GM18858 (cell line): Measurements from ENCODE around the gene WWP2.
"Not testable (repeated sequence)": the region's sequence is repeated elsewhere in the genome, so short reads cannot be mapped to it uniquely, and the experiment has no call there.

ENCODE experiments used
- ATAC-seq: cut with Tn5 transposase; IDR thresholded peaks from one replicate; pipeline ENCODE4 v1.9.1; 2021; ENCODE audit not compliant: unreplicated experiment

WWP2 gene

DNA sequence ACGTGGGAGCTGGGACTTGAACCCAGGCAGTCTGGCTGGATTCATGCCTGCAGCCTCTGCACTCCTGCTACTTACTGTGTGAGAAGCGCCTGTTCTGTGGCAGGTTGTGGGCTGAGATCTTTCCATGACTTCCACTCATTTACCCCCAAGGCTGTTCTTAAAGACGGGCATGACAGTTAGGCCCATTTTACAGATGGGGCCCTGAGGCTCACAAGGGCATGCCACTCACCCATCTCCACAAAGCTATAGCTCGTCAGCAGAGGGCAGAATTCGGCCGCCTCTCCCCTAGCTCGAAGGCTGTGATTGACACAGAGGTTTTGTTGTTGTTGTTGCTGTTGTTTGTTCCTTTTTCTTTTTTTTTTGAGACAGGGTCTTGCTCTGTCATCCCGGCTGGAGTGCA is 210.8 kb downstream of the WWP2 start:
- not testable (repeated sequence) for ATAC-seq

DNA sequence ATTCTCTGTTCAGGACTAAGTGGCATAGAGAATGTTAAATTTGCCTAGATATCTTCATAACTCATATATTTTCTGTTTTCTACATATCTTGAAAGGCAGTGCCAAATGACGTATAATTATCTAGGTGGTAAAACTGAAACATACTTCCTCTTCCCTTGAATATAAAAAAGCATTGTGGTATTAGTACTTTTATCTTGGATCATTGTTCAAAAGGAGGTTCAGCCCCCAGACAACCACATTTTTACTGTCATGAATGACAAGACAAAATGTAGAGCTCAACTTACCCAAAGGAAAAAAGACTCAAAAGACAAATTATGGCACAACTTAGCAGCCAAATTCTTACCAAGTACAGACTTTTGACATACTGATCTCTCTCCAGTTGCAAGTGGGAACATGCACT is 223.1 kb downstream of the WWP2 start:
- not testable (repeated sequence) for ATAC-seq
